GM23248 (cell line): Measurements from ENCODE around the gene SUSD2.

Source experiments
- EZH2 ChIP-seq: fragments of 200-600 bp; sonication (generic); IDR thresholded peaks from 2 replicates; pipeline ENCODE4 v1.6.1; 2018; ENCODE audit warnings: antibody characterized with exemption, mild to moderate bottlenecking; ENCODE audit not compliant: insufficient read depth, poor library complexity, severe bottlenecking
- EZH2phosphoT487 ChIP-seq: fragments of 200-600 bp; sonication (generic); IDR thresholded peaks from 2 replicates; pipeline ENCODE4 v1.6.1; 2018; ENCODE audit warnings: antibody characterized with exemption, moderate library complexity, mild to moderate bottlenecking, low read depth; ENCODE audit not compliant: insufficient read depth

DNA sequence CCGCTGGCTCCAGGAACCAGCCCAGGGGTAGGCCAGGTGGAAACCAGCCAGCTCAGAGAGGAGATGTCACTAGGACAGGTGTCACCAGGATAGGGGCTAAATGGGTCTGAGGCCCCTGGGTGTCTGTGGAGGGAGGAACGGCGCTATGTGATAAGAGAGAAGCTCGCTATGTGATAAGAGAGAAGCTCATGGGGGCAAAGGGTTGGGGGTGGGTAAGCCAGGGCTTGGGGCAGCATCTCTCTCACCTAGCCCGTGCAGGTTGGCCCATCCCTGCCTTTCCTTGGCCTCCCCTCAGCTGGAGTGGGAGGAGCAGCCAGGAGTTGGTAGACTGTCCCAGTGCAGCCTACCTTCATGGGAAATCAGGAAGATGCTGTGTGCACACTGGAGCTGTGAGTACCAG, 26.5 kb upstream of the SUSD2 start:
- TF ChIP-seq EZH2 (no peak), EZH2phosphoT487 (no peak)
